Measurements from ENCODE around the gene MKNK2.

GRCh38 chr19:2062770-2063169 lies 11.7 kb upstream of the MKNK2 start:
- TF ChIP-seq KLF6 (CRISPR knock-in tag; IDR thresholded peaks at IDR 0.05) (no peak), JUNB (CRISPR knock-in tag; IDR thresholded peaks at IDR 0.05; ENCODE audit: borderline replicate concordance) (no peak), CTCF (CRISPR knock-in tag; IDR thresholded peaks at IDR 0.05) (no peak), WIZ (CRISPR knock-in tag; IDR thresholded peaks at IDR 0.05) (no peak), MNT (IDR thresholded peaks at IDR 0.05) (no peak), ELK4 (CRISPR knock-in tag; IDR thresholded peaks at IDR 0.05; ENCODE audit: borderline replicate concordance) (no peak), PHF8 (CRISPR knock-in tag; IDR thresholded peaks at IDR 0.05) (no peak), EP300 (IDR thresholded peaks at IDR 0.05; ENCODE audit: low read depth in 2 of 2, low read length in 2 of 2) (no peak), EP300 (CRISPR knock-in tag; IDR thresholded peaks at IDR 0.05; ENCODE audit: borderline replicate concordance) (no peak), DZIP1 (CRISPR knock-in tag; IDR thresholded peaks at IDR 0.05) (no peak), TARDBP (CRISPR knock-in tag; IDR thresholded peaks at IDR 0.05) (no peak), RAD21 (CRISPR knock-in tag; IDR thresholded peaks at IDR 0.05) (no peak), ZNF124 (CRISPR knock-in tag; IDR thresholded peaks at IDR 0.05) (no peak)

All from HepG2 (cell line).